NCI-H2171 (cell line): ENCODE measurements around the gene DLGAP3.
A peak's percentile ranks its signal among the peaks of the same experiment; 100 is the strongest.

Experiments used
- DNase-seq: peaks from one replicate; lab custom pipeline; 2025; lab: John Stamatoyannopoulos, UW

DLGAP3 gene

GRCh38 chr1:34928066-34928696 lies 1.3 kb downstream of the DLGAP3 start:
- no peak for DNase-seq

- no peak for DNase-seq
Observed at GRCh38 chr1:34927316-34927715, 2.1 kb downstream of the DLGAP3 start.

GRCh38 chr1:34926894-34927293 lies 2.6 kb downstream of the DLGAP3 start:
- no peak for DNase-seq

GRCh38 chr1:34926156-34926555 lies 3.3 kb downstream of the DLGAP3 start:
- DNase-seq = no peak

- DNase-seq = no peak
Observed at GRCh38 chr1:34925730-34926129, 3.7 kb downstream of the DLGAP3 start.

GRCh38 chr1:34924759-34925555 lies 4.5 kb downstream of the DLGAP3 start:
- no peak for DNase-seq

DNA sequence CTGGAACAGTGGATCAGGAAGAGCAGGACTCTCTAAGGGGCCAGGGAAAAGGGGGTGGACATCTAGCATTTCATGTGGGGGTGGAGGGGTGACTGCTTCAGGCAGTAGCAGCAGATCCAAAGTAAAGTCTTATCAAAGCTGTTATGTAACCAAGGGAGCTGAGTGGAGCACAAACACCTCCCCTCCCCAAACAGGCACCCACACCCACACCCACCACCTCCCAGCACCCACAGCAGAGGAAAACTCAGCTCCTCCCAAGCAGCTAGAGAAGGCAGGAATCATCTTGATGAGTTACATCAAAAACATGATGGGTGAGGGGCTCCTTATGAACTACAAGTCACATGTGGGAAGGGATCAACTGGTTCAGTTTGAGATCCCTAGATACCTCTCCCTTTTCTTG lies 6.0 kb downstream of the DLGAP3 start:
- no peak for DNase-seq

DNA sequence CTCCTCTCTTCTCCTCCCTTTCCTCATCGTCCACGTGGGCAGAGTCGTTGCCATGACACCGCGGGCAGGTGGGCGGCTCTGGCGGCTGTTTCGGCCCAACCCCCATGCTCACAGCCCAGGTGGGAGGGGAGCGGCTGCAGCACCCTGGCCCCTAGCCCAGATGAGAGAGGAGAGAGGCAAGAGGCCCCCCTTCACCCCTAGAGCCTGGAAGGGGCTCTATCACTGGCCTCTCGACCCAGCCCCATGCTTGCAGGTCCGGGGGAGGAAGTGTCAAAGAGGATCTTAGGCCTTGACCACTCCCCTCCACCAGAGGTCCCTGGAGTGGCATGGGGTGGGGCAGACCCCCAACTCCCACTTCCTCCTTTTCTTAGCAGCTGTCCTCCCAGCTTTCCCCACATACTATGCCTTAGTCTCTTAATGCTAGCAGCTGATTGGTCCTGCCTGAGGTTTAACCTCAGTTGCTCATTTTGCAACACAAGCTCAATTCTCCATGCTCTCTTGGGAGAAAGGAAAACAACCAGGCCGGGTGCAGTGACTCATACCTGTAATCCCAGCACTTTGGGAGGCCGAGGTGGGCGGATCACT lies 10.4 kb downstream of the DLGAP3 start:
- no peak for DNase-seq

- DNase-seq = no peak
Observed at GRCh38 chr1:34918386-34918976, 11.0 kb downstream of the DLGAP3 start.

- DNase-seq = no peak
Observed at GRCh38 chr1:34917017-34917416, 12.4 kb downstream of the DLGAP3 start.

GRCh38 chr1:34916104-34916503 lies 13.3 kb downstream of the DLGAP3 start:
- DNase-seq = no peak

DNA sequence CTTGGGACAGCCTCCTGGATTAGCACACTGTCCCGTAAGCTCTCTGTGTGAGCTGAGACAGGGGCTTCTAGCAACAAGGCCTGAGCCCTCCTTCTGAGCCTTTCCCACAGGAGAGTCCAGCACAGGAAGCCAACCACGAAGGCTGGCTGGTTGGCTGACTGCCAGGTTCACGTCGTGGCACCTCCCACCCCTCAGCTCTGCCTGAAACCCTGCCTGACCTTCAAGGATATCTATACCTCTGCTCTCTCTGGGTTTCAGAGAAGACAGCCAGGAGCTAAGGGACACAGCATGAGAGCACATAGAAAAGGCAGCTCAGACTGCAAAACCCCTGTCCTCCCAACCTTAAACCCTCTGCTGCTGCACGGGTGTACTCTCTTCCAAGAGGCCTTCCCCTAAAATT lies 13.9 kb downstream of the DLGAP3 start:
- DNase-seq = no peak

DNA sequence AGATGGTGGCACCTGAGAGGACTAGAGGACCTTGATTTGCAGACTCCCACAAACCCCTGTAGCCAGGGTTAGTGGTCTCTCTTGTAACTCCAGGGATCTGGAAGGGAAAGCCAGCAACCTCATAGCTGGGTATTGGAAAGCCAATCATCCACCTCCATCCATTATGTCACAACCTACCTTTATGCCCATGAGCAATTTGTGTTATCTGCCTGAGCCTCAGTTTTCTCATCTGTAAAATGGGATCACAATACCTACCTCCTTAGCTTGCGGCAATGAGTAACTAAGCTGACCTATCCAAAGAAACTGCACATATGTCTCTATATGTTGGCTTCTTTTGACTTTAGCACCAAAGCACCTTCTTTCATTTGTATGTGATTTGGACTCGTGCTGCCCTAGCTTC lies 14.5 kb downstream of the DLGAP3 start:
- DNase-seq = no peak

DNA sequence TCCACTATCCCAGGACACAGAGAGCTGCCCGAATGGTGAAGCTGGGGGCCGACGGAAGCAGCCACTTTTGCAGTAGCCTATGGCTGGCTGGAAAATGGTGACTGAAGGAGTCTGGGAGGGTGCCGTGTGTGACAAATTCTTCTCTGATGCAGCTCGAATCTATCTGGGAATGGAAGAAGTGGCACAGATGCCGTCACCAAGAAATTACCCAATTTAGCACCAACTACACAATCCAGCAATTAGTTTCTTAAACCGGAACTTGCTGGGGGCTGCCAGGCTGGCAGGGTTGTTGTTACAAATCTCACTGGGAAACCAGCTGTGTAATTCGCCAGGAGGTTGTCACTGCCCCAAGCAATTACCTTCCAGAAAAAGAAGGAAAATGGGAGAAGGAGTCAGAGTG lies 18.0 kb downstream of the DLGAP3 start:
- DNase-seq = no peak

DNA sequence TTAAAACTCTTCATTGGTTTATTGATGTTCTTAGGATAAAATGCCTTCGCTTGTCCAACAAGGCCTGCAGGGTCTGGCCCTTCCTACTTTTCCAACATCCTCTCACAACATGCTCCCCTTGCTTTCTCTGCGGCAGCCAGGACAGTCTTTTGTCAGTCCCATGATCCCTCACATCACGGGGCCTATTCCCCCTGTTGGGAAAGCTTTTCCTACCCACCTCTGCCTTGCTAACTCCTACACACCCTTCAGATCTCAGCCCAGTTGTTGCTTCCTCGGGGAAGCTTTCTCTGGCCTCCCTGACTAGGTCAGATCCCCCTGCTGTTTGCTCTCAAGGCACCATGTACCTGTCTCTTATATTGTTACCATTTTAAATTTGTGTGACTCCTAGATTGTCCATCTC lies 19.0 kb downstream of the DLGAP3 start:
- DNase-seq = no peak

GRCh38 chr1:34908369-34908768 lies 21.1 kb downstream of the DLGAP3 start:
- DNase-seq = no peak

DNA sequence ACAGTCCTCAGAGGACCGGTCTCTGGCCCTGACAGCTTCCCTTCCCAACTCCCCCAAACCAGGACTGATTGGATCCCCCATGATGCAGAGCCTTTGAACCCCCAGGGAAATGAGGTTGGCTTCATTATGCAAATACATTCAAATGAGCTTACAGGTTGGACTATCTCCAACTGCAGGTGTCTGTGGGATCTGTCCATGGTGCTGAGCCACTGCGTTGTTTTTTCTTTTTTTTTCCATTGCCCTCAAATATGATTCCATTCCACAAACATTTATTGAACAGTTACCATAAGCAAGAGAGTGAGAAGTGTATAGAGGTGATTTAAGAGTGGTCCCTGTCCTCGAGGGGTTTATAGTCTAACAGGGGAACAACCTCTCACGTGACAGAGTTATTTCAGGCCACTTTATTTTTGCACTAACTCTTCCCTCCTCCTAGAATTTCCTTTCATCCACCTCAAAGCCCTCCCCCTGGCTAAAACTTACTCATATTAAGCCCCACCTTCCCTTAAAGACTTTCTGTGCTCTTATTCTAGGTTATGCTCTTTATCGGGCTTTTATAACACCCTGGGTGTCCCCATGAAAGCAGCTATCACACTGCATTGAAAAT lies 21.9 kb downstream of the DLGAP3 start:
- DNase-seq = no peak

DNA sequence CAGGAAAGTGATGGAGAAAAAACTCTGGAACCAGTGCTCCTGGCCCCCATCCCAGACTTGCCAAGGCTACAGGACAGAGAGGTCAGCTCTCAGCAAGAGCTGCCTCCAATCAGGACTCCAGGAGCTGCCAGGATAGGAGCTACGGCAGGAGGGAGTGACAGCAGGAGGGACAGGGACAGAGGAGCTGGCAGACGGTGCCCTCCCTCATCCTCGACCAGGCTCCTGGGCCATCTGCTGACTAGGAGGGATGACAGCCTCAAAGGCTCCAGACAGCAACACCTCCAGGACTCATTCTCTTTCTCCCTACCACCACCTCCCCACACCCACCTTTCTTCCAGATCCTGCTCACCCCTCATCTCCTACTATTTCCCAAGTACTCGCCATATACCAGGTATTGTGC lies 22.7 kb downstream of the DLGAP3 start:
- DNase-seq = peak; percentile 44

DNA sequence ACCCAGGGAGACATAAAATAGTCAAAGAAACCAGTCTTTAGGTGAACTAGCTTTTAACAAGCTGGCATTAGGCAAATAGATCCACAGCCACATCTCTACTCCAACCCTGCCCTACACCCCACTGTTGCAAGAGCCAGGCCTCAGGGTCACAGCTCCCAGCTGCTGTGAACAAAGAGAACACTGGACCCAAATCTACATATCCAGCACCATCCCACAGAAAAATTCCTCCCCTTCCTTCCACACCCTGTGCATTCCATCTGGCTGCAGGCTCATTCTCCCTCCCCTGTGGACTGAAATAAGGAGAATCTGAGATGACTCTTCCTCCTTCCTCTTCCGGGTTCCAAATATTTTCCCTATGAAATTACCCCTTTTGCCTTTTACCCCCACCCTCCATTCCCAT lies 23.2 kb downstream of the DLGAP3 start:
- no peak for DNase-seq

DNA sequence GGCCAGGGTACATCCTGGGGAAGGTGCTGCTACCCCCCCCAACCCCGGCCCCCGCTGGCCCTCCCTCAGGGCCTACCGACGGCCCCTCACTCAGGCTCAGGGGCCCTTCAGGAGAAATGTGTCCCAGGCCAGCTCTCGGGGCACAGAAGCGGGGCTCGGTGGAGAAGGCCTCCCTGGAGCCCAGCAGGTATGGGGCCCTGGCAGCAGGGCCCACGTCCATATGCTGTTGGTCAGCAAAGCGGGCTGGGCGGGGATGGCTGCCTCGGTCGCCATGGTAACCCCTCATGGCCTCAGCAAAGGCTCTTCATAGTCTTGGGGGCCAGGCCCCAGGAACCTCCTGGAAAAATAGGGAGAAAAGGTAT lies 24.4 kb downstream of the DLGAP3 start:
- no peak for DNase-seq

DNA sequence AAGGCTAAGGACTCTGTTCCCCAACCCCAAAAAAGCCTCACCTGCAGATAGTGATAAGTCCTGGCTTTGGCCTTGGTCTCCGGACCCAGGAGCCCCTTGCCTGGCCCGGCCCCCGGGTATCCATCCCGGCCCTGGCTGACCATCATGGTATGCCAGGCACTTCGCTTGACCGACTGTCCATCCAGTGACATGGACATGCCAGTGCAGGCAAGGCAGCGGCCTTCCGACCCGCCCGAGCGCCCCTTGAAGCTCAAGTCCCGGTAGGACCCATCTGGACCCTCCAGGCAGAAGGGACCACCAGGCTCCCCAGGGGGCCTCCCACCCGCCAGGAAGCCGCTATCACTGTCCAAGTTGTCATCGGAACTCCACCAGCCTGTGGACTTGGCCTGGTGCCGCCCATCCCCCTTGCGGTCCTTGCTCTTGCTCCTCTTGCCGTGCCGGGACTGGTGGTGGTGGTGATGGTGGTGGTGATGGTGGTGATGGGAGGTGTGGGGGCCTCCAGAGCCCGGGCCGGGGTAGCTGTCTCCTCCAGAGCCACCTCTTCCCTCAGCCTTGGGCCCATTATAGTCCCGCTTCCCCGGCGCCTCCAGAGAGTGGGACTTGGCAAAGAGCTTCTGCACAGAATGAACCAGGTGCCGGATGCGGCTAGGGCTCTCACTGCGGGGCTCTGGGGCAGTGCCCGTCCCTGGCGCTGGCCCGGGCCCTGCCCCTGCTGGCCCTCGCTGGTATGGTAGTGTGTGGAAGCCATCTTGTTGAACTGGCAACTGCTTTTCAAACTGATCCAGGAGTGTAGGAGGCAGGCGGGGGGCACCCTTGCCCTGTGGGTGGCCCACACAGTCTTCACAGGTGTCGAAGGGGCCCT lies 25.0 kb downstream of the DLGAP3 start:
- no peak for DNase-seq

GRCh38 chr1:34901919-34902318 lies 27.5 kb downstream of the DLGAP3 start:
- DNase-seq = no peak
